GM21360 (cell line): ENCODE measurements around the gene CDH22.

Experiments
- ATAC-seq: cut with Tn5 transposase; IDR thresholded peaks from one replicate; pipeline ENCODE4 v1.9.1; 2021; ENCODE audit warnings: mild to moderate bottlenecking, moderate library complexity; ENCODE audit not compliant: unreplicated experiment

CDH22 gene

GRCh38 chr20:46272389-46273047, 35.8 kb downstream of the CDH22 start:
- ATAC-seq = no peak

- no peak for ATAC-seq
Measured at GRCh38 chr20:46270977-46271744, 37.1 kb downstream of the CDH22 start.

- ATAC-seq = no peak
Measured at GRCh38 chr20:46269372-46269771, 38.9 kb downstream of the CDH22 start.

- ATAC-seq = no peak
Measured at GRCh38 chr20:46268662-46269061, 39.6 kb downstream of the CDH22 start.

- ATAC-seq = no peak
Measured at GRCh38 chr20:46268131-46268614, 40.1 kb downstream of the CDH22 start.

GRCh38 chr20:46267108-46268105, 40.9 kb downstream of the CDH22 start:
- ATAC-seq = no peak

GRCh38 chr20:46265539-46265938, 42.8 kb downstream of the CDH22 start:
- no peak for ATAC-seq

- ATAC-seq = no peak
Measured at GRCh38 chr20:46264391-46265266, 43.7 kb downstream of the CDH22 start.

- no peak for ATAC-seq
Measured at GRCh38 chr20:46261456-46262253, 46.6 kb downstream of the CDH22 start.

- ATAC-seq = no peak
Measured at GRCh38 chr20:46260936-46261454, 47.3 kb downstream of the CDH22 start.

GRCh38 chr20:46260480-46260879, 47.8 kb downstream of the CDH22 start:
- ATAC-seq = no peak

- no peak for ATAC-seq
Measured at GRCh38 chr20:46259260-46259859, 48.9 kb downstream of the CDH22 start.

GRCh38 chr20:46257887-46258286, 50.4 kb downstream of the CDH22 start:
- no peak for ATAC-seq

GRCh38 chr20:46256293-46256692, 52.0 kb downstream of the CDH22 start:
- no peak for ATAC-seq

- ATAC-seq = no peak
Measured at GRCh38 chr20:46255440-46256104, 52.7 kb downstream of the CDH22 start.

GRCh38 chr20:46253391-46253790, 54.9 kb downstream of the CDH22 start:
- ATAC-seq = no peak

GRCh38 chr20:46252352-46253091, 55.8 kb downstream of the CDH22 start:
- no peak for ATAC-seq
